ENCODE results near the gene PROX2. TPM values are rescaled to one million over a fixed set of nuclear protein-coding genes. Genes with fewer than 3 reads are reported as not detected.

Gene PROX2
- total RNA-seq, 1 experiment from 2014 or later: not detected

GRCh38 chr14:74879427-74880182 lies 3.7 kb upstream of the PROX2 start:
- no peak for DNase-seq (ENCODE audit: low read depth)

GRCh38 chr14:74875204-74875603 lies 741 bp downstream of the PROX2 start:
- DNase-seq (ENCODE audit: low read depth): no peak

DNA sequence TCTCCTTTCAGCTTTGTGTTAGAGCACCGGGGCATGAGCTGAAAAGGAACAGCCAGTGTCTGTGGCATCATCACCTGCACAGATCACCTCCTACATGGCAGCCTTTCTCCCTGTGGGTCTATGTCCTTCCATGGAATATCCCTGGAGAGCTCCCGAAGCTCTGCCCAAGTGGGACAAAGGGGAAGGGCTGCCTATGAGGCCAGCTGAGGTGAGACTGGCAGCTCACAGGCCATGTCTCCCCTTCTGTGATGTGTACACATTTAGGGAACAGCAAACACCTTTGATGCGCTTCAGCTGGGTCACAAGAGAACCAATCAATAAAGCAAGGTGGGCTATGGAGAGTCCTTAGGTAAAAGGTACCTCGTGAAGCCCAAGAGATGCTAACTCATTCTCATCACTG lies 4.1 kb downstream of the PROX2 start:
- DNase-seq (ENCODE audit: low read depth): no peak

DNA sequence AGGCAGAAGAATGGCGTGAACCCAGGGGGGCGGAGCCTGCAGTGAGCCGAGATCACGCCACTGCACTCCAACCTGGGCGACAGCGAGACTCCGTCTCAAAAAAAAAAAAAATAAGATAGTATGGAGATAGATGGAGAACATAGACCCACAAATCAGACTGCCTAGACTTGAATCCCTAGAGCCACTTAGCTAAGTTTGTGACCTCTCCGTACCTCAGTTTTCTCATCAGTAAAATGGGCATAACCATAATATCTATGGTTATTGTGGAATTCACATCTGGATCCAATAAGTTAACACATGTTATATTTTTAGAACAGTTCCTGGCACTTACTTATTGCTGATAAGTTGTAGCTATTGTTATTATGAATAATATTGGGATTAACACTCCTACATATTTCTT lies 7.2 kb downstream of the PROX2 start:
- no peak for DNase-seq (ENCODE audit: low read depth)

GRCh38 chr14:74867673-74868072 lies 8.3 kb downstream of the PROX2 start:
- DNase-seq (ENCODE audit: low read depth): peak; percentile 70

GRCh38 chr14:74866708-74867389 lies 9.1 kb downstream of the PROX2 start:
- no peak for DNase-seq (ENCODE audit: low read depth)

- no peak for DNase-seq (ENCODE audit: low read depth)
Observed at GRCh38 chr14:74865156-74865555, 10.8 kb downstream of the PROX2 start.

- DNase-seq (ENCODE audit: low read depth): no peak
Observed at GRCh38 chr14:74864198-74864597, 11.7 kb downstream of the PROX2 start.

- DNase-seq (ENCODE audit: low read depth): no peak
Observed at GRCh38 chr14:74863274-74863673, 12.7 kb downstream of the PROX2 start.

DNA sequence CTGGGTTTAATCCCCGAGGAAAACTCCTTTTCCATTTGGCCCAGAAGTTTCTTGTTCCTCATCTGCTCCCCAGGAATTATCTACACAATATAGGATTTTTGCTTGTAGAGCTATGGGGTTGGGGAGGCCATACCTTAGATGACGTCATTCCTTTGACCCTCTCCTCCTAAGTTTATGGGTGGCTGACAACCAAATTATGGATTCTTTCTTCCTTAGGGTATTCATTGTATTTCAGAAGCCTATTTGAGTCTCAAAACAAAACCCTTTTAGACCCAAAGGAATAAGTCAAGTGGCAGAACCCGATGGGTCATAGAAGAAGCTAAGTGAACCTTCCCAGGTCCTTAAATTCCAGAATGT lies 14.2 kb downstream of the PROX2 start:
- DNase-seq (ENCODE audit: low read depth): no peak

DNA sequence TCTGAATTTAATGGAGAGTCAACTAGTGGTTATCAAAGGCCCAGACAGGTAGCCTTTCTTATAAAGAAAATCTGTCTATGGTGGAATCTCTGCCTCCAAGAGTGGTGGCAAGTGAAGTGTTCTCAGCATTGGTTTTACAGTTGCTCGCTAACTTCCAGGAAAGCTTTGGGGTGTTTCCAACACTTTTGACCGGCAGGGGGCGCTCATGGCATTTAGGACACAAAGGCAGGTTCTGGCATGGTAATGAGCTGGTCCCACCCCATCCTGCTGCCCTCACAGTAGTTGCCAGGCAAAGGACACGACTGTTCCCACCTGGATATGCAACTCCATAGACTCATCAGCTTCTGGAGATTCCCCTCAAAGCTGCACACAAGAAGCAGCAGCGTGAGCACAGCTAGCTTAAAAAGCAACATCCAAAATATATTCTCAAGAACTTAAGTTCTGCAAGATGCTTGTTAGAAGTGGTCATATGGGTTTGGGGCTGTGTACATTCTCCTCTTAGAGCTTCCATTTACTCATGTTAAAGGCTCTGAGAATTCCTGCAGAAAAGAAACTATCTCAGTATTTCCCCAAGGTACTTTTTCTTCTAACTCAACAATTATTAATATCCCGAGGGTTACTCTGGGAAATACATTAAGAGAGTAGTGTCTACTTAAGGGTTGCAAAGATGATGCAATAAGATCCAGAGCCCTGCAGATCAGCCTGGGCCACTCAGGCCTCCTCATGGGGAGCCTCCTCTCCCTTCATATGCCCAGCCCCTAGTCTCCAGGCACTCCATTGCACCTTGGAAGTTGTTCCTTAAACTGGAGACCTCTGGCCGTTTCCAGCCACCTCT lies 14.8 kb downstream of the PROX2 start:
- peak; percentile 73 for DNase-seq (ENCODE audit: low read depth)

DNA sequence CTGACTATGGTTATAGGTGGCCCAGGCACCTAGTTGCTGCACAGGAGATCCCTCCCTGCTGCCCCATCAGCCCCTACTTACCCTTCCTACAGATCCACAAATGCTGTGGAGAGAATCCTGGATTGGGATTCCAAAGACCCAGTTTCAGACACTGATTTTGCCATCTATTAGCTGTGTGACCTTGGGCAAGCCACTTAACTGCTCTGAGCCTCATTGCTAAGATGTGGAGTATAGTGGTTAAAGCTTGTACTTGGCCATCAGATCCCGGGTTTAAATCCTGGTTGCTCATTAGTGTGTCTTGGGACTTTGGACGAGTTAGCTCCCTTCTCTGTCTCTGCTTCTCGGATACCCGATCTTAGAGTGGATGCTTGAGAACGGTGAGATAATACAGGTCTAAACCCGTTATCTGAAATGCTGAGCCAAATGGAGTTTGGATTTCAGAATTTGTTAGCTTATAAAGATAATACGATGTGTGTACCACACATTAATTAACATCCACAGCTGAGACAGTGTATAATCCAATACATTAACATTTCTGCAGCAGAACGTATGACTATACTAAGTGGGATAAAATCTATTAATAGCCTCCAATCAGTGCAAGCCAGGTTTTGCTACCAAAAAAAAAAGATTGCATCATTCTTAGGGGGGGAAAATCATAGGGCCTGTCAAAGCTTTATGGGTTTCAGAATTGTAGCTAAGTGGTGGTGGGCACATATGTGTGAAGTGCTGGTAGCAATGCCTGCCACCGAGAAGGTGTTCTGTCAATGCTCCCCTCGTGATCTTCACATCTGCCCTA lies 16.0 kb downstream of the PROX2 start:
- no peak for DNase-seq (ENCODE audit: low read depth)

GRCh38 chr14:74858022-74858421 lies 17.9 kb downstream of the PROX2 start:
- DNase-seq (ENCODE audit: low read depth): peak; percentile 47

DNA sequence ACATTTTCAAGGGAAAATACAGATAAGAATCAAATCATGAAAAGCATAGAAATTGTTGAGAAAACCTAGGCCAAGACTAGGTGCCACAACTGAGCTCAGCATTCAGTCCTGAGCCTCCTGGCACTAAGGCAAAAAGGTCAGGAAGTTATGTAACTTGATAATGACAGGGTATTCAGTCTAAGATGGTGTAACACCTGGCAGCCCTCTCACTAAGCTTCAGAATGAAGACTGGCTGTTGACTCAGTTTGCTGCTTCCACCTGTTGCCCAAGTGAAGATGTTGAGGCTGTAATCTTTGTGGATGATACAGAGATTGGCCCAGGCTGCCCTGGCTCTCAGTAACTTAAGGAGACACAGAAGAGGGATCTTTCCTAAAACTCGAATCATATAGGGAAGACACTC lies 19.6 kb downstream of the PROX2 start:
- DNase-seq (ENCODE audit: low read depth): no peak

GRCh38 chr14:74855945-74856344 lies 20.0 kb downstream of the PROX2 start:
- no peak for DNase-seq (ENCODE audit: low read depth)

GRCh38 chr14:74855021-74855420 lies 20.9 kb downstream of the PROX2 start:
- DNase-seq (ENCODE audit: low read depth): no peak

DNA sequence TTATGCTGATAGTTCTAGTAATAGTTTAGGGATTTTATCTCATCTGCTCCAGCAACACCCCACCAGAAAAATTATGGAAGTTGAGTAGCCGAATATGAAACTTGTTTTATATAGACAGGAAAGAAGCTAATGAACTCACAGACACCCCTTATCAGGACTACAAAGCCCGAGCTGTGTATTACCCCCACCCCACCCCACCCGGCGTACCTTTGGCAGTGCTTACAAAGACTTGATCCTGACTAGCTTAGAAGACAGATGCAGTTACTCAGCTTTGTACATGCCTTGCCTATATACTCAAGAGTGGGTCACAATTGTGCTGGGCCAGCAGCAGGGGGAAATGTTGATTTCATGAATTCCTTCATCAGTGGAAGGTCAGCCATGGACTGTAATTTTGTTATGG lies 22.4 kb downstream of the PROX2 start:
- DNase-seq (ENCODE audit: low read depth): no peak

DNA sequence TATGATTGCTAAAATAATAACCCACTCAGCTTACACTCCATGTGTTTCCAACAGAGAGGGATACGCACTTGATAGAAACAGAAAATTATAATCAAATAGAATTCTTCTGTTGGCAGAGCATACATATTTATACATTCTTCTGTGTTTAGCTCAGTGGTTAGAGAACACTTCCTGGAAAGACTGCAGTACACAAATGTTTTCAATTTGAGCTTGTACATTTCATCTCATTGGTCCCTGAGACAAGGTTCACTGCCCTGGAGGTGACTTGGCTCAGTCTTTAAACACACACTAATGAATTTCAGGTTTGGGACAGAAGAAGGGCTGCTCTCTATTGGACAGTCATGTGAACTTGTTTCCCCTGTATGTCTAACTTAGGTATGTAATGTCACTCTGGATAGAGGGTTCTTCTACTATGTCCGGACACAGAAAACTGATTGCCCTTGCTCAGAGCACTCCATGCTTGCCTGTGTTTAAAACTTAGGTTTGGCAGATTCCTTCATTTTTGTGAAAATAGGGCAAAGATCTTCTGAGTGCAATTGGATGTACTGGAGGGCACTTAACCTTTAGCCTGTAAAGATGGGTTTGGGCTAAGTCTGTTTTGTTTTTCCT lies 22.9 kb downstream of the PROX2 start:
- no peak for DNase-seq (ENCODE audit: low read depth)

DNA sequence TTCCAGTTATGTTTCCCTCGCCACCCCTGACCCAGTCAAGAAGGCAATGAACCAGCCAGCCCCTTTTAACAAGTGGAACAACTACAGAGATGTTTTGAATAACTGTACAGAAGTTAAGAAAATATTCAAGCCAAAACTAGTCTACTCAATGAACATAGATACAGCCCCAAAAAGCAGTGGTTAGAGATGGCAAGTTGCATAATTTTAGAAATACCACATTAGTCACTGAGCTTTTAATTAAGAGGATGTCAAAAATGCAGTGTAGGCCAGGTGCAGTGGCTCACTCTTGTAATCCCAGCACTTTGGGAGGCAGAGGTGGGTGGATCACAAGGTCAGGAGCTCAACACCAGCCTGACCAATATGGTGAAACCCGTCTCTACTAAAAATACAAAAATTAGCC lies 27.2 kb downstream of the PROX2 start:
- DNase-seq (ENCODE audit: low read depth): peak; percentile 20

GRCh38 chr14:74846968-74847665 lies 28.8 kb downstream of the PROX2 start:
- peak; percentile 74 for DNase-seq (ENCODE audit: low read depth)

DNA sequence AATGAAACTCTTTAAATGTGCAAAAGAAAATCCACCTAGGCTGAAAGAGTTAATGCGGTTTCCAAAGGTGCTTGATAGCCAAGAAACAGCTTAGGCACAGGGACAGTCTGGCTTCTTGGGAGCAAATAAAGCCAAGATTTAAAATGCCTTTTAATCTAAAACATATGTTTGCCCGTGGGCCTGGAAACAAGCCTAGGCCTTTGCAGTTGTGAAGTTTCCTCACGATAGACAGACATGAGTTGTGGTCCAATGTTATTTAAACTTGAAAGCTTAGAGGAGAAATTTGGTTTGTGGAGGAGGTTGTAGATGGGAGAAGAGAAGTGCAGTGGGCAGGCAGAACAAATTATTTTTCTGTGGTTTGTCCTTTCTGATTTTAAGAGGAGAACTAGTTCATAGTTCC lies 29.8 kb downstream of the PROX2 start:
- peak; percentile 92 for DNase-seq (ENCODE audit: low read depth)
